Erythroblast (primary cell): ENCODE measurements around the gene C4orf36.

ENCODE experiments used
- GATA1 ChIP-seq: IDR thresholded peaks from 2 replicates; pipeline ENCODE4 v1.6.1; 2011; ENCODE audit warnings: low read depth, mild to moderate bottlenecking, control low read depth, low read length, moderate library complexity
- POLR2A ChIP-seq: IDR thresholded peaks from 2 replicates; pipeline ENCODE4 v1.6.1; 2011; ENCODE audit warnings: mild to moderate bottlenecking, low read length

GRCh38 chr4:86917212-86918039 is 25.2 kb upstream of the C4orf36 start:
- TF ChIP-seq POLR2A (peak; percentile 49), GATA1 (no peak)
